CD14-positive monocyte (primary cell): ENCODE measurements around the gene HTR1D. TPM values are rescaled to one million over a fixed set of nuclear protein-coding genes. Genes with fewer than 3 reads are reported as not detected.

ENCODE experiments used
- DNase-seq, 3 donors: peaks; one replicate each; pipeline ENCODE4 v3.0.0-alpha.2; 2011 to 2022
- H2AFZ ChIP-seq: 2 replicates; pipeline ENCODE4 v1.6.0; 2012; ENCODE audit warnings: mild to moderate bottlenecking, low read depth, low read length, inconsistent platforms; ENCODE audit not compliant: insufficient read depth, poor library complexity, severe bottlenecking
- H3K27ac ChIP-seq, 2 donors: 1 replicate in 1 of 2; 2 replicates in 1 of 2; pipeline ENCODE4 v1.5.1; 2012 to 2013; ENCODE audit warnings: low read length in 2 of 2, control low read depth in 1 of 2, inconsistent platforms in 1 of 2, low read depth in 1 of 2, mild to moderate bottlenecking in 1 of 2
- H3K27me3 ChIP-seq, 2 donors: one replicate each; pipeline versions ENCODE4 v1.6.0 to v1.6.1; 2011 to 2013; ENCODE audit warnings: low read length in 2 of 2; ENCODE audit not compliant: control insufficient read depth in 2 of 2, insufficient read depth in 2 of 2
- H3K36me3 ChIP-seq, 2 donors: replicated peaks in 1 of 2; 1 replicate in 1 of 2; 2 replicates in 1 of 2; pipeline versions ENCODE4 v1.5.1 to v1.6.1; 2012 to 2013; ENCODE audit warnings: low read length in 2 of 2, control low read depth in 1 of 2, inconsistent platforms in 1 of 2, mild to moderate bottlenecking in 1 of 2; ENCODE audit not compliant: insufficient read depth in 2 of 2, control insufficient read depth in 1 of 2
- H3K4me1 ChIP-seq, 2 donors: 1 replicate in 1 of 2; 2 replicates in 1 of 2; pipeline versions ENCODE4 v1.5.1 to v1.6.1; 2012 to 2013; ENCODE audit warnings: low read length in 2 of 2, control low read depth in 1 of 2, inconsistent platforms in 1 of 2, mild to moderate bottlenecking in 1 of 2, moderate library complexity in 1 of 2; ENCODE audit not compliant: insufficient read depth in 2 of 2, control insufficient read depth in 1 of 2
- H3K4me2 ChIP-seq: replicated peaks from 2 replicates; pipeline ENCODE3; 2012; ENCODE audit warnings: low read length, moderate library complexity, mild to moderate bottlenecking; ENCODE audit not compliant: poor library complexity, severe bottlenecking; ENCODE audit errors: extremely low read depth
- H3K4me3 ChIP-seq, 3 experiments: fragments of 200-600 bp in 1 of 3; sonication (generic) in 1 of 3; replicated peaks in 1 of 3; 1 replicate in 2 of 3; 2 replicates in 1 of 3; pipeline ENCODE4 v1.5.1; 2011 to 2013; ENCODE audit warnings: low read length in 3 of 3, mild to moderate bottlenecking in 3 of 3, control low read depth in 2 of 3, low read depth in 2 of 3, inconsistent platforms in 1 of 3, moderate library complexity in 1 of 3
- H3K79me2 ChIP-seq: 2 replicates; pipeline ENCODE4 v1.6.0; 2012; ENCODE audit warnings: mild to moderate bottlenecking, control low read depth, inconsistent platforms, low read length, moderate library complexity; ENCODE audit not compliant: insufficient read depth
- H3K9ac ChIP-seq: 2 replicates; pipeline ENCODE4 v1.6.0; 2017; ENCODE audit warnings: low read length, mild to moderate bottlenecking; ENCODE audit not compliant: insufficient read depth, poor library complexity, severe bottlenecking
- H3K9me3 ChIP-seq, 2 donors: replicated peaks in 1 of 2; 1 replicate in 1 of 2; 2 replicates in 1 of 2; pipeline versions ENCODE4 v1.5.1 to v1.6.1; 2012 to 2013; ENCODE audit warnings: low read length in 2 of 2, control low read depth in 1 of 2; ENCODE audit not compliant: control insufficient read depth in 1 of 2, insufficient read depth in 1 of 2
- H4K20me1 ChIP-seq: 2 replicates; pipeline ENCODE4 v1.6.0; 2012; ENCODE audit warnings: mild to moderate bottlenecking, low read length, control low read depth, moderate library complexity; ENCODE audit not compliant: insufficient read depth
- H3K27ac Mint-ChIP-seq, 7 donors: one replicate each; pipeline ENCODE4 v1.8.0; 2020; ENCODE audit warnings: mild to moderate bottlenecking in 7 of 7, mixed read lengths in 7 of 7, moderate library complexity in 6 of 7, inconsistent platforms in 2 of 7
- H3K27me3 Mint-ChIP-seq, 3 donors: one replicate each; pipeline ENCODE4 v1.8.0; 2021 to 2022; ENCODE audit warnings: low read depth in 3 of 3, mild to moderate bottlenecking in 3 of 3, mixed read lengths in 3 of 3, moderate library complexity in 3 of 3, inconsistent platforms in 1 of 3
- H3K36me3 Mint-ChIP-seq, 2 donors: one replicate each; pipeline ENCODE4 v1.8.0; 2020; ENCODE audit warnings: mixed read lengths in 2 of 2, inconsistent platforms in 1 of 2, mild to moderate bottlenecking in 1 of 2
- H3K4me1 Mint-ChIP-seq: one replicate; pipeline ENCODE4 v1.8.0; 2020; ENCODE audit warnings: mild to moderate bottlenecking, mixed read lengths
- H3K4me3 Mint-ChIP-seq, 2 donors: one replicate each; pipeline ENCODE4 v1.8.0; 2020; ENCODE audit warnings: mild to moderate bottlenecking in 2 of 2, mixed read lengths in 2 of 2, moderate library complexity in 1 of 2
- H3K9me3 Mint-ChIP-seq, 7 donors: one replicate each; pipeline ENCODE4 v1.8.0; 2020 to 2022; ENCODE audit warnings: mixed read lengths in 7 of 7, mild to moderate bottlenecking in 6 of 7, moderate library complexity in 6 of 7, inconsistent platforms in 2 of 7
- WGBS: methylation state at CpG from one replicate; pipeline ENCODE4 v1.1.5; 2013; ENCODE audit warnings: missing lambda C conversion rate; ENCODE audit not compliant: insufficient coverage; 5-methylcytosine and 5-hydroxymethylcytosine counted together
- intact Hi-C, 2 donors: fragments of 100-400 bp; cut with micrococcal nuclease; formaldehyde crosslinking; loops; one replicate each; pipeline versions ENCODE4 v1.15.0 to v1.15.1; 2023
- polyA plus RNA-seq, 3 donors: library from polyadenylated mRNA; depleted of rRNA in 1 of 3; unstranded in 2 of 3; stranded (reverse) in 1 of 3; fragments of 300-500 nt in 2 of 3; fragments of >200 nt in 1 of 3; fragmentation: Illumina TruSeq in 2 of 3; gene quantifications; 1 replicate in 2 of 3; 2 replicates in 1 of 3; pipeline ENCODE4 v1.2.3, GENCODE V29; 2012 to 2021
- TF ChIP-seq, protein P1 (sequence below): fragments of 200-600 bp; IDR thresholded peaks from one replicate; pipeline ENCODE4 v1.8.0; 2022; ENCODE audit warnings: antibody characterized with exemption, mild to moderate bottlenecking

HTR1D gene
- polyA plus RNA-seq, 3 donors = not detected

DNA sequence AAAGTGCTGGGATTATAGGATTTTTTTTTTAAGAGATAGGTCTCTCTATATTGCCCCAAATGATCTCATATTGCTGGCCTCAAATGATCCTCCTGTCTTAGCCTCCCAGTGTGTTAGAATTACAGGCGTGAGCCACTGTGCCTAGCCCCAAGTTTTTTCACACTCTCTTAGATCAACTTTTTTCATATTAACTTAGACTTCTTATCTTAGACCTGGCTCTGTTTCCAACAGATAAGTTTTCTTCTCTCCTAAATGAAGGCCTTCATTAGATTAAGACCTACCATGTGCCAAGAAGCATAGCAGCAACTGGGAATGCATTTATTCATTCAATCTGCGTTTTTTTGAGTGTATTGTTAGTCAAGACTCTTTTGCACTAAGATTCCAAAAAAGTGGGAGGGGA, 20.2 kb upstream of the HTR1D start:
- Histone ChIP-seq H4K20me1 (no peaks in the 10 kb centered on the region), H3K4me2 (no peak overlapping the region), H2AFZ (no peak overlapping the region), H3K27me3 (no peaks in the 10 kb centered on the region), H3K4me3 (no peak overlapping the region), H3K9me3 (no peaks in the 10 kb centered on the region), H3K4me1 (no peaks in the 10 kb centered on the region), H3K36me3 (no peaks in the 10 kb centered on the region), H3K79me2 (no peaks in the 10 kb centered on the region), H3K27ac (no peak overlapping the region), H3K9ac (no peak overlapping the region)
- 100% methylated on average over 1 of the region's 2 CpGs for WGBS
- Mint-ChIP-seq H3K4me3 (no peak overlapping the region), H3K27ac (no peak overlapping the region), H3K36me3 (no peaks in the 10 kb centered on the region), H3K4me1 (no peaks in the 10 kb centered on the region), H3K9me3 (peaks cover 0 to 4% (median 0%) of the 10 kb centered on the region in 7 donors), H3K27me3 (peaks cover 3 to 9% (median 8%) of the 10 kb centered on the region in 3 donors)
- intact Hi-C loops = no loop called here
- no peak for DNase-seq
- TF ChIP-seq, protein P1, sequence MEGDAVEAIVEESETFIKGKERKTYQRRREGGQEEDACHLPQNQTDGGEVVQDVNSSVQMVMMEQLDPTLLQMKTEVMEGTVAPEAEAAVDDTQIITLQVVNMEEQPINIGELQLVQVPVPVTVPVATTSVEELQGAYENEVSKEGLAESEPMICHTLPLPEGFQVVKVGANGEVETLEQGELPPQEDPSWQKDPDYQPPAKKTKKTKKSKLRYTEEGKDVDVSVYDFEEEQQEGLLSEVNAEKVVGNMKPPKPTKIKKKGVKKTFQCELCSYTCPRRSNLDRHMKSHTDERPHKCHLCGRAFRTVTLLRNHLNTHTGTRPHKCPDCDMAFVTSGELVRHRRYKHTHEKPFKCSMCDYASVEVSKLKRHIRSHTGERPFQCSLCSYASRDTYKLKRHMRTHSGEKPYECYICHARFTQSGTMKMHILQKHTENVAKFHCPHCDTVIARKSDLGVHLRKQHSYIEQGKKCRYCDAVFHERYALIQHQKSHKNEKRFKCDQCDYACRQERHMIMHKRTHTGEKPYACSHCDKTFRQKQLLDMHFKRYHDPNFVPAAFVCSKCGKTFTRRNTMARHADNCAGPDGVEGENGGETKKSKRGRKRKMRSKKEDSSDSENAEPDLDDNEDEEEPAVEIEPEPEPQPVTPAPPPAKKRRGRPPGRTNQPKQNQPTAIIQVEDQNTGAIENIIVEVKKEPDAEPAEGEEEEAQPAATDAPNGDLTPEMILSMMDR = no peak

DNA sequence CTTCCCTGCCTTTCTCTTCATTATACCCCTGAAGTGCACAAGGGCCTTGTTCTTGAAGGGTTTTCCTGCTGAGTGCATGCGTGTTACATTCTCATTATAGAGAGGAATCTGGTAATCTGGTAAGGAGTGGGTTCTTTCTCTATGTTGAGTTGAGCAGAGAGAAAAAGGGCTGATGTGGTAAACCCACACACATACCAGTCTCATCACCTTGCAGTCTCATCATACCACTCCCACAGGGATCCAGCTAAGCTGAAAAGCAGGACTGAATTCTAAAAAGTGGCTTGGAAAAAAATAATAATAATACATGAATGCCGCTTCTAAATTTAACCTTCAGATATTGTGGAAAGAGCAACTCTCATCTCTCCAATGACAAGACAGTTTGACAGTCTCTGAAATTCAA, 10.5 kb upstream of the HTR1D start:
- Histone ChIP-seq H3K36me3 (no peaks in the 10 kb centered on the region), H3K9me3 (no peaks in the 10 kb centered on the region), H3K4me3 (no peak overlapping the region), H3K9ac (no peak overlapping the region), H3K4me2 (no peak overlapping the region), H4K20me1 (no peaks in the 10 kb centered on the region), H3K27me3 (no peaks in the 10 kb centered on the region), H2AFZ (no peak overlapping the region), H3K79me2 (no peaks in the 10 kb centered on the region), H3K4me1 (no peaks in the 10 kb centered on the region), H3K27ac (no peak overlapping the region)
- no peak for DNase-seq
- H3K9me3 Mint-ChIP-seq = peaks cover 3 to 12% (median 9%) of the 10 kb centered on the region in 7 donors
- no peak overlapping the region for H3K4me3 Mint-ChIP-seq
- TF ChIP-seq, protein P1 = no peak
- no CpG with 5 or more reads among the region's 2 CpGs for WGBS
- no peaks in the 10 kb centered on the region for H3K4me1 Mint-ChIP-seq
- intact Hi-C loops = no loop called here
- H3K27me3 Mint-ChIP-seq = peaks cover 9 to 14% (median 13%) of the 10 kb centered on the region in 3 donors
- no peak overlapping the region for H3K27ac Mint-ChIP-seq
- no peaks in the 10 kb centered on the region for H3K36me3 Mint-ChIP-seq
